SK-N-SH (cell line): Measurements from ENCODE around the gene EMP1. TPM values are rescaled to one million over a fixed set of nuclear protein-coding genes. Genes with fewer than 3 reads are reported as not detected.

Source experiments
- CTCF ChIA-PET: fragments of 300-600, 350-600 bp; formaldehyde crosslinking; extraction: SDS; loops from one replicate; lab custom pipeline; 2021; lab: Yijun Ruan, JAX
- POLR2A ChIA-PET: fragments of 350-600 bp; sonication (Branson Sonifier 250); formaldehyde crosslinking; extraction: SDS; loops from one replicate; lab custom pipeline; 2020; ENCODE audit warnings: antibody characterized with exemption, inconsistent platforms; lab: Yijun Ruan, JAX
- DNase-seq: peaks from one replicate; pipeline ENCODE4 v3.0.0; 2012
- H2AFZ ChIP-seq: fragments of 200-600 bp; sonication (generic); 2 replicates; pipeline ENCODE4 v1.8.1; 2016; ENCODE audit warnings: antibody characterized with exemption, mild to moderate bottlenecking, low read depth
- H3F3A ChIP-seq: fragments of 200-600 bp; sonication (generic); replicated peaks from 2 replicates; pipeline ENCODE3; 2016; ENCODE audit warnings: antibody characterized with exemption, mild to moderate bottlenecking; ENCODE audit not compliant: insufficient read depth
- H3K27ac ChIP-seq, 2 experiments: fragments of 200-500 bp in 1 of 2; fragments of 200-600 bp in 1 of 2; sonication (Bioruptor generic) in 1 of 2; sonication (generic), shearing (Covaris generic) in 1 of 2; 2 replicates each; pipeline versions ENCODE4 v1.5.1 to v1.6.1; 2014 to 2016; ENCODE audit warnings: low read depth in 2 of 2, inconsistent platforms in 1 of 2, low read length in 1 of 2, mild to moderate bottlenecking in 1 of 2, mixed read lengths in 1 of 2
- H3K27me3 ChIP-seq: fragments of 200-600 bp; sonication (generic), shearing (Covaris generic); 2 replicates; pipeline ENCODE4 v1.6.1; 2016; ENCODE audit warnings: mixed run types; ENCODE audit not compliant: insufficient read depth
- H3K36me3 ChIP-seq, 2 experiments: fragments of 200-500 bp in 1 of 2; fragments of 200-600 bp in 1 of 2; sonication (Bioruptor generic) in 1 of 2; sonication (generic) in 1 of 2; replicated peaks in 1 of 2; 2 replicates each; pipeline versions ENCODE3 to v1.5.1; 2014 to 2016; ENCODE audit warnings: low read length in 1 of 2, mild to moderate bottlenecking in 1 of 2; ENCODE audit not compliant: insufficient read depth in 2 of 2, control insufficient read depth in 1 of 2
- H3K4me1 ChIP-seq, 2 experiments: fragments of 200-500 bp in 1 of 2; fragments of 200-600 bp in 1 of 2; sonication (Bioruptor generic) in 1 of 2; sonication (generic), shearing (Covaris generic) in 1 of 2; 2 replicates each; pipeline versions ENCODE4 v1.5.1 to v1.6.1; 2014 to 2016; ENCODE audit warnings: low read depth in 1 of 2, low read length in 1 of 2, mixed run types in 1 of 2; ENCODE audit not compliant: insufficient read depth in 2 of 2, control insufficient read depth in 1 of 2
- H3K4me2 ChIP-seq: fragments of 200-600 bp; sonication (generic), shearing (Covaris generic); 2 replicates; pipeline ENCODE4 v1.6.1; 2017; ENCODE audit warnings: mixed run types
- H3K4me3 ChIP-seq, 2 experiments: fragments of 200-500 bp in 1 of 2; fragments of 200-600 bp in 1 of 2; sonication (Bioruptor generic) in 1 of 2; sonication (generic), shearing (Covaris generic) in 1 of 2; 2 replicates each; pipeline versions ENCODE4 v1.5.1 to v1.8.1; 2014 to 2016; ENCODE audit warnings: low read depth in 2 of 2, inconsistent platforms in 1 of 2, low read length in 1 of 2, mild to moderate bottlenecking in 1 of 2, mixed read lengths in 1 of 2, moderate library complexity in 1 of 2
- H3K79me2 ChIP-seq: fragments of 200-600 bp; sonication (generic); 2 replicates; pipeline ENCODE4 v1.8.1; 2017; ENCODE audit warnings: mild to moderate bottlenecking; ENCODE audit not compliant: insufficient read depth
- H3K9ac ChIP-seq: fragments of 200-600 bp; sonication (generic); 2 replicates; pipeline ENCODE4 v1.6.1; 2017; ENCODE audit warnings: mixed run types
- H3K9me2 ChIP-seq: fragments of 200-600 bp; sonication (generic); 2 replicates; pipeline ENCODE4 v1.6.1; 2017; ENCODE audit warnings: mixed run types
- H3K9me3 ChIP-seq: fragments of 200-600 bp; sonication (generic); 2 replicates; pipeline ENCODE4 v1.6.1; 2017; ENCODE audit warnings: mixed run types, mild to moderate bottlenecking, moderate library complexity
- H4K20me1 ChIP-seq: fragments of 200-600 bp; sonication (generic); 2 replicates; pipeline ENCODE4 v1.6.1; 2017; ENCODE audit warnings: mild to moderate bottlenecking, mixed run types; ENCODE audit not compliant: insufficient read depth
- CHD2 ChIP-seq: fragments of 150-350 bp; IDR thresholded peaks from 2 replicates; pipeline ENCODE4 v1.6.1; 2018; ENCODE audit warnings: low read length; ENCODE audit not compliant: partially characterized antibody
- FOXM1 ChIP-seq: IDR thresholded peaks from 2 replicates; pipeline ENCODE4 v1.4.0; 2012; ENCODE audit warnings: low read depth, mild to moderate bottlenecking
- GABPA ChIP-seq: IDR thresholded peaks from 2 replicates; pipeline ENCODE4 v1.4.0; 2012; ENCODE audit warnings: low read depth, mild to moderate bottlenecking
- MEF2A ChIP-seq: IDR thresholded peaks from 2 replicates; pipeline ENCODE4 v1.4.0; 2012; ENCODE audit warnings: low read depth, borderline replicate concordance
- MXI1 ChIP-seq: IDR thresholded peaks from 2 replicates; pipeline ENCODE4 v1.6.1; 2012; ENCODE audit warnings: mild to moderate bottlenecking, low read depth, low read length, improper control_type of control experiment
- NFIC ChIP-seq: IDR thresholded peaks from 2 replicates; pipeline ENCODE4 v1.4.0; 2012; ENCODE audit warnings: borderline replicate concordance
- NRF1 ChIP-seq: IDR thresholded peaks from 2 replicates; pipeline ENCODE4 v1.6.1; 2012; ENCODE audit warnings: low read depth, mild to moderate bottlenecking, low read length
- POLR2AphosphoS5 ChIP-seq: IDR thresholded peaks from 2 replicates; pipeline ENCODE4 v1.6.1; 2012; ENCODE audit warnings: low read depth, low read length
- RXRA ChIP-seq: IDR thresholded peaks from 2 replicates; pipeline ENCODE4 v1.4.0; 2012; ENCODE audit warnings: low read depth, mild to moderate bottlenecking, borderline replicate concordance
- TAF1 ChIP-seq: IDR thresholded peaks from 2 replicates; pipeline ENCODE4 v1.6.1; 2012; ENCODE audit warnings: low read depth, mild to moderate bottlenecking, low read length, moderate library complexity, borderline replicate concordance
- TCF12 ChIP-seq: IDR thresholded peaks from 2 replicates; pipeline ENCODE4 v1.4.0; 2012
- TEAD4 ChIP-seq: IDR thresholded peaks from 2 replicates; pipeline ENCODE4 v1.4.0; 2012; ENCODE audit warnings: mild to moderate bottlenecking, borderline replicate concordance; ENCODE audit not compliant: insufficient read depth
- YY1 ChIP-seq: IDR thresholded peaks from 2 replicates; pipeline ENCODE4 v1.4.0; 2012; ENCODE audit warnings: low read depth, mild to moderate bottlenecking
- WGBS: methylation state at CpG from one replicate; pipeline ENCODE4 v1.1.6; 2017; ENCODE audit warnings: low lambda C conversion rate; 5-methylcytosine and 5-hydroxymethylcytosine counted together
- polyA plus RNA-seq, 3 experiments: library from polyadenylated mRNA; depleted of rRNA; stranded (reverse); fragments of >200 nt; gene quantifications; 2 replicates each; pipeline ENCODE4 v1.2.3, GENCODE V29; 2012
- TF ChIP-seq, protein P1 (sequence below): IDR thresholded peaks from 2 replicates; pipeline ENCODE4 v1.6.1; 2012; ENCODE audit warnings: mild to moderate bottlenecking, low read depth, low read length, moderate library complexity
- TF ChIP-seq, protein P2 (sequence below): IDR thresholded peaks from 2 replicates; pipeline ENCODE4 v1.4.0; 2012; ENCODE audit warnings: low read depth, borderline replicate concordance
- TF ChIP-seq, protein P3 (sequence below): fragments of 150-350 bp; IDR thresholded peaks from 2 replicates; pipeline ENCODE4 v1.6.1; 2017; ENCODE audit warnings: antibody characterized with exemption, low read length, low read depth, borderline replicate concordance
- TF ChIP-seq, protein P4 (sequence below): fragments of 150-350 bp; IDR thresholded peaks from 2 replicates; pipeline ENCODE4 v1.6.1; 2016; ENCODE audit warnings: mild to moderate bottlenecking, low read depth, low read length
- TF ChIP-seq, protein P5 (sequence below): IDR thresholded peaks from 2 replicates; pipeline ENCODE4 v1.4.0; 2012; ENCODE audit warnings: low read depth
- TF ChIP-seq, protein P6 (sequence below): IDR thresholded peaks from 2 replicates; pipeline ENCODE4 v1.4.0; 2012; ENCODE audit warnings: low read depth, borderline replicate concordance
- TF ChIP-seq, protein P7 (sequence below): fragments of 200-600 bp; sonication (generic); IDR thresholded peaks from 2 replicates; pipeline ENCODE4 v1.6.1; 2017; ENCODE audit warnings: antibody characterized with exemption, mild to moderate bottlenecking, moderate library complexity

Gene EMP1
- polyA plus RNA-seq, 1 of the 3 experiments (the other 2 are of a cell fraction) = 67.4 TPM

DNA sequence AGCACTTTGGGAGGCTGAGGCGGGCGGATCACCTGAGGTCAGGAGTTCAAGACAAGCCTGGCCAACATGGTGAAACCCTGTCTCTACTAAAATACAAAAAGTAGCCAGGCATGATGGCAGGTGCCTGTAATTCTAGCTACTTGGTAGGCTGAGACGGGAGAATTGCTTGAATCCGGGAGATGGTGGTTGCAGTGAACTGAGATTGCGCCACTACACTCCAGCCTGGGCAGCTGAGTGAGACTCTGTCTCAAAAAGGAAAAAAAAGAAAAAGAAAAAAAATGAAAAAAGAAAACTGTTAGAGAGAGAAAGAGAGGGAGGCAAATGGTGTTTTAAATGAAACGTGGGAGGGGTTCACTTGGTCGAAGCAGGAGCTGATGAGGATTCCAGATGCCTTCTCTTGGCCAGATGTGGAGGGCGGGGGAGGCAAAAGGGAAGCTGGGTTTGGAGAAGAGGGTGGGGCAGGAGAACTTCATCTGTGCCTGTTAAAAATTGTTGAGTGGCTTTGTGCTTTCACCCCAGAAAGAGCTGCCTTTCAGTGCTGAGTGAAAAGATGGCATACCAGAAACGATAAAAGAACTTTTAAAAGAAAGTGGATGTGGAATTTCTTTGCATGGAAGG lies 1.1 kb downstream of the EMP1 start (continued):
- TF ChIP-seq, protein P1, sequence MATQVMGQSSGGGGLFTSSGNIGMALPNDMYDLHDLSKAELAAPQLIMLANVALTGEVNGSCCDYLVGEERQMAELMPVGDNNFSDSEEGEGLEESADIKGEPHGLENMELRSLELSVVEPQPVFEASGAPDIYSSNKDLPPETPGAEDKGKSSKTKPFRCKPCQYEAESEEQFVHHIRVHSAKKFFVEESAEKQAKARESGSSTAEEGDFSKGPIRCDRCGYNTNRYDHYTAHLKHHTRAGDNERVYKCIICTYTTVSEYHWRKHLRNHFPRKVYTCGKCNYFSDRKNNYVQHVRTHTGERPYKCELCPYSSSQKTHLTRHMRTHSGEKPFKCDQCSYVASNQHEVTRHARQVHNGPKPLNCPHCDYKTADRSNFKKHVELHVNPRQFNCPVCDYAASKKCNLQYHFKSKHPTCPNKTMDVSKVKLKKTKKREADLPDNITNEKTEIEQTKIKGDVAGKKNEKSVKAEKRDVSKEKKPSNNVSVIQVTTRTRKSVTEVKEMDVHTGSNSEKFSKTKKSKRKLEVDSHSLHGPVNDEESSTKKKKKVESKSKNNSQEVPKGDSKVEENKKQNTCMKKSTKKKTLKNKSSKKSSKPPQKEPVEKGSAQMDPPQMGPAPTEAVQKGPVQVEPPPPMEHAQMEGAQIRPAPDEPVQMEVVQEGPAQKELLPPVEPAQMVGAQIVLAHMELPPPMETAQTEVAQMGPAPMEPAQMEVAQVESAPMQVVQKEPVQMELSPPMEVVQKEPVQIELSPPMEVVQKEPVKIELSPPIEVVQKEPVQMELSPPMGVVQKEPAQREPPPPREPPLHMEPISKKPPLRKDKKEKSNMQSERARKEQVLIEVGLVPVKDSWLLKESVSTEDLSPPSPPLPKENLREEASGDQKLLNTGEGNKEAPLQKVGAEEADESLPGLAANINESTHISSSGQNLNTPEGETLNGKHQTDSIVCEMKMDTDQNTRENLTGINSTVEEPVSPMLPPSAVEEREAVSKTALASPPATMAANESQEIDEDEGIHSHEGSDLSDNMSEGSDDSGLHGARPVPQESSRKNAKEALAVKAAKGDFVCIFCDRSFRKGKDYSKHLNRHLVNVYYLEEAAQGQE = no peak
- TF ChIP-seq CHD2 = no peak
- TF ChIP-seq MXI1 = no peak
- TF ChIP-seq NRF1 = no peak

DNA sequence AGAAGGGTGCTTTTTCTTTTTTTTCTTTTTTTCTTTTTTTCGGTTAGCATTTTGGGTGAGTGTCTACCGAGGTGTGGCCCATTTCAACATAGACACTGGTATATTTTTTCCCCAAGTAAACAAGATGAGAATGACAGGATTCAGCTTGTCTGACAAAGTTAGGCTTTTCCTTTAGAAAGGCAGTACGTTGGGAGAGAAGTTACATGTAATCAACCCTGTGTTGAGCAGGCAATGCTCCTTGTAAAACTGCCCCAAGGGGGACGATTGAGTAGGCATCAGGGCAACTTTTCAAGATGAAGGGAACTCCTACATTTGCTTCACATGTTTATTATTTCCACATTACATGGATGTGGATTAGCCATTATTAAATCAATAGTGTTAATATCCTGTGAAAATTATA lies 1.7 kb downstream of the EMP1 start:
- whole genome bisulfite sequencing = 94% methylated on average over 4 of the region's 4 CpGs
- CTCF ChIA-PET = interaction anchor here (1.4 kb wide), 1 partner anchor 14 kb away, joined by 7 read pairs; no protein-coding TSS in a partner anchor
- TF ChIP-seq NFIC = no peak
- TF ChIP-seq, protein P2, sequence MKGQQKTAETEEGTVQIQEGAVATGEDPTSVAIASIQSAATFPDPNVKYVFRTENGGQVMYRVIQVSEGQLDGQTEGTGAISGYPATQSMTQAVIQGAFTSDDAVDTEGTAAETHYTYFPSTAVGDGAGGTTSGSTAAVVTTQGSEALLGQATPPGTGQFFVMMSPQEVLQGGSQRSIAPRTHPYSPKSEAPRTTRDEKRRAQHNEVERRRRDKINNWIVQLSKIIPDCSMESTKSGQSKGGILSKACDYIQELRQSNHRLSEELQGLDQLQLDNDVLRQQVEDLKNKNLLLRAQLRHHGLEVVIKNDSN = no peak
- no peak for TF ChIP-seq FOXM1
- no peak for TF ChIP-seq TAF1
- TF ChIP-seq, protein P3, sequence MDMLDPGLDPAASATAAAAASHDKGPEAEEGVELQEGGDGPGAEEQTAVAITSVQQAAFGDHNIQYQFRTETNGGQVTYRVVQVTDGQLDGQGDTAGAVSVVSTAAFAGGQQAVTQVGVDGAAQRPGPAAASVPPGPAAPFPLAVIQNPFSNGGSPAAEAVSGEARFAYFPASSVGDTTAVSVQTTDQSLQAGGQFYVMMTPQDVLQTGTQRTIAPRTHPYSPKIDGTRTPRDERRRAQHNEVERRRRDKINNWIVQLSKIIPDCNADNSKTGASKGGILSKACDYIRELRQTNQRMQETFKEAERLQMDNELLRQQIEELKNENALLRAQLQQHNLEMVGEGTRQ = no peak
- TF ChIP-seq POLR2AphosphoS5 = no peak
- TF ChIP-seq TCF12 = no peak
- no peak for TF ChIP-seq CHD2
- TF ChIP-seq RXRA = no peak
- TF ChIP-seq, protein P4, sequence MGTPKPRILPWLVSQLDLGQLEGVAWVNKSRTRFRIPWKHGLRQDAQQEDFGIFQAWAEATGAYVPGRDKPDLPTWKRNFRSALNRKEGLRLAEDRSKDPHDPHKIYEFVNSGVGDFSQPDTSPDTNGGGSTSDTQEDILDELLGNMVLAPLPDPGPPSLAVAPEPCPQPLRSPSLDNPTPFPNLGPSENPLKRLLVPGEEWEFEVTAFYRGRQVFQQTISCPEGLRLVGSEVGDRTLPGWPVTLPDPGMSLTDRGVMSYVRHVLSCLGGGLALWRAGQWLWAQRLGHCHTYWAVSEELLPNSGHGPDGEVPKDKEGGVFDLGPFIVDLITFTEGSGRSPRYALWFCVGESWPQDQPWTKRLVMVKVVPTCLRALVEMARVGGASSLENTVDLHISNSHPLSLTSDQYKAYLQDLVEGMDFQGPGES = no peak
- TF ChIP-seq, protein P5, sequence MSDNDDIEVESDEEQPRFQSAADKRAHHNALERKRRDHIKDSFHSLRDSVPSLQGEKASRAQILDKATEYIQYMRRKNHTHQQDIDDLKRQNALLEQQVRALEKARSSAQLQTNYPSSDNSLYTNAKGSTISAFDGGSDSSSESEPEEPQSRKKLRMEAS = no peak
- TF ChIP-seq, protein P6, sequence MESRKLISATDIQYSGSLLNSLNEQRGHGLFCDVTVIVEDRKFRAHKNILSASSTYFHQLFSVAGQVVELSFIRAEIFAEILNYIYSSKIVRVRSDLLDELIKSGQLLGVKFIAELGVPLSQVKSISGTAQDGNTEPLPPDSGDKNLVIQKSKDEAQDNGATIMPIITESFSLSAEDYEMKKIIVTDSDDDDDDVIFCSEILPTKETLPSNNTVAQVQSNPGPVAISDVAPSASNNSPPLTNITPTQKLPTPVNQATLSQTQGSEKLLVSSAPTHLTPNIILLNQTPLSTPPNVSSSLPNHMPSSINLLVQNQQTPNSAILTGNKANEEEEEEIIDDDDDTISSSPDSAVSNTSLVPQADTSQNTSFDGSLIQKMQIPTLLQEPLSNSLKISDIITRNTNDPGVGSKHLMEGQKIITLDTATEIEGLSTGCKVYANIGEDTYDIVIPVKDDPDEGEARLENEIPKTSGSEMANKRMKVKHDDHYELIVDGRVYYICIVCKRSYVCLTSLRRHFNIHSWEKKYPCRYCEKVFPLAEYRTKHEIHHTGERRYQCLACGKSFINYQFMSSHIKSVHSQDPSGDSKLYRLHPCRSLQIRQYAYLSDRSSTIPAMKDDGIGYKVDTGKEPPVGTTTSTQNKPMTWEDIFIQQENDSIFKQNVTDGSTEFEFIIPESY = no peak
- TF ChIP-seq, protein P7, sequence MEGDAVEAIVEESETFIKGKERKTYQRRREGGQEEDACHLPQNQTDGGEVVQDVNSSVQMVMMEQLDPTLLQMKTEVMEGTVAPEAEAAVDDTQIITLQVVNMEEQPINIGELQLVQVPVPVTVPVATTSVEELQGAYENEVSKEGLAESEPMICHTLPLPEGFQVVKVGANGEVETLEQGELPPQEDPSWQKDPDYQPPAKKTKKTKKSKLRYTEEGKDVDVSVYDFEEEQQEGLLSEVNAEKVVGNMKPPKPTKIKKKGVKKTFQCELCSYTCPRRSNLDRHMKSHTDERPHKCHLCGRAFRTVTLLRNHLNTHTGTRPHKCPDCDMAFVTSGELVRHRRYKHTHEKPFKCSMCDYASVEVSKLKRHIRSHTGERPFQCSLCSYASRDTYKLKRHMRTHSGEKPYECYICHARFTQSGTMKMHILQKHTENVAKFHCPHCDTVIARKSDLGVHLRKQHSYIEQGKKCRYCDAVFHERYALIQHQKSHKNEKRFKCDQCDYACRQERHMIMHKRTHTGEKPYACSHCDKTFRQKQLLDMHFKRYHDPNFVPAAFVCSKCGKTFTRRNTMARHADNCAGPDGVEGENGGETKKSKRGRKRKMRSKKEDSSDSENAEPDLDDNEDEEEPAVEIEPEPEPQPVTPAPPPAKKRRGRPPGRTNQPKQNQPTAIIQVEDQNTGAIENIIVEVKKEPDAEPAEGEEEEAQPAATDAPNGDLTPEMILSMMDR = no peak
- TF ChIP-seq TEAD4 = no peak
- no peak for TF ChIP-seq GABPA
- TF ChIP-seq MEF2A = no peak
- no peak for TF ChIP-seq YY1

More for the DNA sequence above, 1.7 kb downstream of the EMP1 start:
- H3K9me3 ChIP-seq = no peaks in the 10 kb centered on the region
- H3K4me2 ChIP-seq = peak overlapping the region; percentile 82
- H3F3A ChIP-seq = peaks cover 16% of the 10 kb centered on the region
- peak overlapping the region in 1 of 2 experiments; percentile 99; a peak in 1 of 4 replicates for H3K27ac ChIP-seq
- no peaks in the 10 kb centered on the region for H3K36me3 ChIP-seq
- H3K4me3 ChIP-seq = peak overlapping the region in 1 of 2 experiments; percentile 72; a peak in 3 of 4 replicates
- no peak for DNase-seq
- H3K9me2 ChIP-seq = no peaks in the 10 kb centered on the region
- POLR2A ChIA-PET = no interaction called here
- H2AFZ ChIP-seq = no peak overlapping the region
- peaks cover 65% of the 10 kb centered on the region for H3K79me2 ChIP-seq
- peaks cover 12 to 26% of the 10 kb centered on the region in 2 experiments; a peak in 3 of 4 replicates for H3K4me1 ChIP-seq
- H3K27me3 ChIP-seq = no peaks in the 10 kb centered on the region
- H3K9ac ChIP-seq = peak overlapping the region; percentile 92; the same call in 1 of the 2 replicates
- H4K20me1 ChIP-seq = no peaks in the 10 kb centered on the region
